Measurements from ENCODE around the gene SIGLEC11. TPM values are rescaled to one million over a fixed set of nuclear protein-coding genes. Genes with fewer than 3 reads are reported as not detected.
"Not testable (repeated sequence)": the region's sequence is repeated elsewhere in the genome, so short reads cannot be mapped to it uniquely, and the experiment has no call there.

The SIGLEC11 gene
- total RNA-seq, 1 donor from 2014 or later: under 0.01 TPM

GRCh38 chr19:49984491-49984890 lies 23.5 kb upstream of the SIGLEC11 start:
- FAIRE-seq (no peak), DNase-seq (ENCODE audit: low spot score in 2 of 2) (no peak)

- FAIRE-seq (no peak), DNase-seq (ENCODE audit: low spot score in 2 of 2) (peak in 1 of 2 donors; percentile 46)
These were observed 22.8 kb upstream of the SIGLEC11 start for GRCh38 chr19:49983645-49984229.

- FAIRE-seq: no peak
- DNase-seq (ENCODE audit: low spot score in 2 of 2): no peak
These were observed 20.9 kb upstream of the SIGLEC11 start for GRCh38 chr19:49981603-49982593.

GRCh38 chr19:49978324-49978723 lies 17.4 kb upstream of the SIGLEC11 start:
- FAIRE-seq: no peak
- no peak for DNase-seq (ENCODE audit: low spot score in 2 of 2)

- DNase-seq (ENCODE audit: low spot score in 2 of 2) (no peak), FAIRE-seq (no peak)
These were observed 16.9 kb upstream of the SIGLEC11 start for GRCh38 chr19:49977881-49978280.

GRCh38 chr19:49977076-49977475 lies 16.1 kb upstream of the SIGLEC11 start:
- DNase-seq (ENCODE audit: low spot score in 2 of 2): no peak
- FAIRE-seq: no peak

GRCh38 chr19:49976496-49976895 lies 15.5 kb upstream of the SIGLEC11 start:
- DNase-seq (ENCODE audit: low spot score in 2 of 2) (no peak), FAIRE-seq (no peak)

GRCh38 chr19:49975051-49975450 lies 14.1 kb upstream of the SIGLEC11 start:
- DNase-seq (ENCODE audit: low spot score in 2 of 2) (no peak), FAIRE-seq (no peak)

- FAIRE-seq (no peak), DNase-seq (ENCODE audit: low spot score in 2 of 2) (no peak)
These were observed 13.0 kb upstream of the SIGLEC11 start for GRCh38 chr19:49973987-49974386.

- FAIRE-seq (no peak), DNase-seq (ENCODE audit: low spot score in 2 of 2) (no peak)
These were observed 11.9 kb upstream of the SIGLEC11 start for GRCh38 chr19:49972841-49973240.

- DNase-seq (ENCODE audit: low spot score in 2 of 2) (no peak), FAIRE-seq (no peak)
These were observed 11.0 kb upstream of the SIGLEC11 start for GRCh38 chr19:49971991-49972411.

GRCh38 chr19:49969355-49969754 lies 8.4 kb upstream of the SIGLEC11 start:
- FAIRE-seq; DNase-seq (ENCODE audit: low spot score in 2 of 2): not testable (repeated sequence)

GRCh38 chr19:49968279-49968922 lies 7.4 kb upstream of the SIGLEC11 start:
- FAIRE-seq (no peak), DNase-seq (ENCODE audit: low spot score in 2 of 2) (no peak)

GRCh38 chr19:49959892-49960291 lies 1.1 kb downstream of the SIGLEC11 start:
- not testable (repeated sequence) for FAIRE-seq; DNase-seq (ENCODE audit: low spot score in 2 of 2)

GRCh38 chr19:49958596-49958995 lies 2.4 kb downstream of the SIGLEC11 start:
- FAIRE-seq; DNase-seq (ENCODE audit: low spot score in 2 of 2): not testable (repeated sequence)

- FAIRE-seq; DNase-seq (ENCODE audit: low spot score in 2 of 2): not testable (repeated sequence)
These were observed 2.8 kb downstream of the SIGLEC11 start for GRCh38 chr19:49958144-49958543.

GRCh38 chr19:49957262-49957915 lies 3.6 kb downstream of the SIGLEC11 start:
- FAIRE-seq (no peak), DNase-seq (ENCODE audit: low spot score in 2 of 2) (no peak)

GRCh38 chr19:49956115-49956495 lies 4.9 kb downstream of the SIGLEC11 start:
- DNase-seq (ENCODE audit: low spot score in 2 of 2): no peak
- no peak for FAIRE-seq

GRCh38 chr19:49954933-49955332 lies 6.0 kb downstream of the SIGLEC11 start:
- FAIRE-seq (no peak), DNase-seq (ENCODE audit: low spot score in 2 of 2) (no peak)

- FAIRE-seq (no peak), DNase-seq (ENCODE audit: low spot score in 2 of 2) (no peak)
These were observed 6.7 kb downstream of the SIGLEC11 start for GRCh38 chr19:49954092-49954829.

All from frontal cortex (tissue), 4 donors.